Muscle of leg (tissue), 11 donors: ENCODE measurements around the gene NOTO. TPM values are rescaled to one million over a fixed set of nuclear protein-coding genes. Genes with fewer than 3 reads are reported as not detected.

Experiments used
- DNase-seq: peaks from one replicate; pipeline ENCODE4 v3.0.0; 2013
- H3K27ac ChIP-seq: one replicate; pipeline ENCODE4 v1.5.1; 2013; ENCODE audit warnings: mild to moderate bottlenecking, low read length, control low read depth
- H3K27me3 ChIP-seq: one replicate; pipeline ENCODE4 v1.6.1; 2013; ENCODE audit warnings: low read length; ENCODE audit not compliant: control insufficient read depth, insufficient read depth
- H3K36me3 ChIP-seq: one replicate; pipeline ENCODE4 v1.6.1; 2013; ENCODE audit warnings: low read length; ENCODE audit not compliant: control insufficient read depth, insufficient read depth
- H3K4me1 ChIP-seq: one replicate; pipeline ENCODE4 v1.6.1; 2013; ENCODE audit warnings: low read length; ENCODE audit not compliant: control insufficient read depth, insufficient read depth
- H3K4me3 ChIP-seq: one replicate; pipeline ENCODE4 v1.5.1; 2013; ENCODE audit warnings: low read length, control low read depth
- H3K9me3 ChIP-seq: replicated peaks from 2 replicates; pipeline ENCODE4 v1.6.1; 2013; ENCODE audit warnings: low read depth, low read length; ENCODE audit not compliant: control insufficient read depth
- WGBS: methylation state at CpG from one replicate; pipeline ENCODE4 v1.1.5; 2013; ENCODE audit warnings: missing lambda C conversion rate; ENCODE audit not compliant: insufficient coverage; 5-methylcytosine and 5-hydroxymethylcytosine counted together
- polyA plus RNA-seq, 8 donors: library from polyadenylated mRNA; unstranded; fragments of 120-200 nt; gene quantifications; one replicate each; pipeline versions ENCODE4 v1.2.1 to v1.2.3, GENCODE V29; 2013; ENCODE audit warnings: inconsistent platforms in 1 of 8, low replicate concordance in 1 of 8; ENCODE audit not compliant: insufficient read length in 8 of 8, insufficient read depth in 1 of 8
- total RNA-seq: library from RNA; stranded (reverse); fragments of 120-200 nt; gene quantifications from one replicate; pipeline ENCODE4 v1.2.4, GENCODE V29; 2013

Gene NOTO
- total and polyA plus RNA-seq, 9 donors, result 0.05 to 0.08 (median 0.05) TPM; not detected in 4

- DNase-seq, result no peak
- H3K27ac ChIP-seq, result no peak overlapping the region
- peaks cover 27% of the 10 kb centered on the region for H3K4me1 ChIP-seq
- H3K36me3 ChIP-seq, result no peaks in the 10 kb centered on the region
- no peak overlapping the region for H3K4me3 ChIP-seq
- no peaks in the 10 kb centered on the region for H3K9me3 ChIP-seq
- H3K27me3 ChIP-seq, result peaks cover 51% of the 10 kb centered on the region
- WGBS, result 97% methylated on average over 4 of the region's 7 CpGs
Measured at GRCh38 chr2:73173781-73174180, 28.6 kb upstream of the NOTO start.

- 89% methylated on average over 9 of the region's 10 CpGs for WGBS
- Histone ChIP-seq H3K4me1 (peaks cover 27% of the 10 kb centered on the region), H3K27me3 (peaks cover 54% of the 10 kb centered on the region), H3K9me3 (no peaks in the 10 kb centered on the region), H3K4me3 (no peak overlapping the region), H3K27ac (no peak overlapping the region), H3K36me3 (no peaks in the 10 kb centered on the region)
- DNase-seq, result no peak
Measured at GRCh38 chr2:73174244-73174643, 28.1 kb upstream of the NOTO start.

GRCh38 chr2:73174941-73175662 lies 27.3 kb upstream of the NOTO start:
- Histone ChIP-seq H3K9me3 (no peaks in the 10 kb centered on the region), H3K4me3 (peak overlapping the region; percentile 39), H3K4me1 (peaks cover 27% of the 10 kb centered on the region), H3K36me3 (no peaks in the 10 kb centered on the region), H3K27me3 (peaks cover 55% of the 10 kb centered on the region), H3K27ac (no peak overlapping the region)
- WGBS, result 6% methylated on average over 21 of the region's 25 CpGs
- no peak for DNase-seq

- peak; percentile 79 for DNase-seq
- WGBS, result under 1% methylated on average over 45 of the region's 59 CpGs
- no peak overlapping the region for H3K27ac ChIP-seq
Measured at GRCh38 chr2:73175663-73176204, 26.6 kb upstream of the NOTO start.

GRCh38 chr2:73176205-73176880 lies 26.0 kb upstream of the NOTO start:
- DNase-seq, result peak; percentile 22
- Histone ChIP-seq H3K27me3 (peaks cover 58% of the 10 kb centered on the region), H3K9me3 (no peaks in the 10 kb centered on the region), H3K4me3 (peak overlapping the region; percentile 61), H3K27ac (peak overlapping the region; percentile 72), H3K36me3 (no peaks in the 10 kb centered on the region), H3K4me1 (peaks cover 27% of the 10 kb centered on the region)
- WGBS, result under 1% methylated on average over 25 of the region's 31 CpGs

More at GRCh38 chr2:73175663-73176204, 26.6 kb upstream of the NOTO start:
- Histone ChIP-seq H3K9me3 (no peaks in the 10 kb centered on the region), H3K27me3 (peaks cover 58% of the 10 kb centered on the region), H3K4me3 (peak overlapping the region; percentile 39), H3K4me1 (peaks cover 27% of the 10 kb centered on the region), H3K36me3 (no peaks in the 10 kb centered on the region)

- peak overlapping the region; percentile 61 for H3K4me3 ChIP-seq
- WGBS, result under 1% methylated on average over 43 of the region's 56 CpGs
- H3K27ac ChIP-seq, result peak overlapping the region; percentile 77
- H3K4me1 ChIP-seq, result peaks cover 27% of the 10 kb centered on the region
- no peaks in the 10 kb centered on the region for H3K9me3 ChIP-seq
- peak; percentile 93 for DNase-seq
- peaks cover 56% of the 10 kb centered on the region for H3K27me3 ChIP-seq
- no peaks in the 10 kb centered on the region for H3K36me3 ChIP-seq
Measured at GRCh38 chr2:73176881-73177644, 25.3 kb upstream of the NOTO start.

- no peaks in the 10 kb centered on the region for H3K9me3 ChIP-seq
- peaks cover 27% of the 10 kb centered on the region for H3K4me1 ChIP-seq
- 20% methylated on average over 6 of the region's 12 CpGs for WGBS
- H3K4me3 ChIP-seq, result no peak overlapping the region
- peaks cover 56% of the 10 kb centered on the region for H3K27me3 ChIP-seq
- no peaks in the 10 kb centered on the region for H3K36me3 ChIP-seq
- H3K27ac ChIP-seq, result no peak overlapping the region
- DNase-seq, result no peak
Measured at GRCh38 chr2:73177645-73178255, 24.6 kb upstream of the NOTO start.

- Histone ChIP-seq H3K4me3 (no peak overlapping the region), H3K36me3 (no peaks in the 10 kb centered on the region), H3K9me3 (peaks cover 2% of the 10 kb centered on the region), H3K27me3 (peaks cover 9% of the 10 kb centered on the region), H3K4me1 (no peaks in the 10 kb centered on the region), H3K27ac (no peak overlapping the region)
- 100% methylated on average over 1 of the region's 2 CpGs for WGBS
- DNase-seq, result no peak
Measured at GRCh38 chr2:73185965-73186364, 16.4 kb upstream of the NOTO start.

GRCh38 chr2:73187549-73187948 lies 14.8 kb upstream of the NOTO start:
- no CpG with 5 or more reads among the region's 2 CpGs for WGBS
- Histone ChIP-seq H3K4me1 (no peaks in the 10 kb centered on the region), H3K27me3 (peaks cover 11% of the 10 kb centered on the region), H3K36me3 (no peaks in the 10 kb centered on the region), H3K27ac (no peak overlapping the region), H3K9me3 (peaks cover 2% of the 10 kb centered on the region), H3K4me3 (no peak overlapping the region)
- DNase-seq, result no peak
